Measurements from ENCODE around the gene P2RY13.
A peak's percentile ranks its signal among the peaks of the same experiment; 100 is the strongest.

DNA sequence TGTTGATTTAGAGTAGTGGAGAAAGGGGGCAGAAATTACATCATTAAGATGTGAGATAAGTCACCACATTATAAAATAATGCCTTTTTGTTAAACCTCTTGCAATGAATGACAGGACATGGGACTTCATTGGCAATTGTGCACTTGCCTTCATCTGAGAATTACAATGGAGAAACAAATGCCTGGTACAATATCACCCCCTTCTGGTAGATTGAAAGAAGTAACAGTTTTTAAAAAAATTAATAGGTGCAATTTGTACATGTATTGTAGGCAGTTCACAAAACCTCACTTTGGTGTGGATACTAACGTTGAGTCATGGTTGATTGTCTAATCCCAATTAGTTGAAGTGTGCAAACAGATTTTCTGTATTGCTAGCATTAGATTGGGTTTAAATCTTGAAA, 46.4 kb downstream of the P2RY13 start:
- TF ChIP-seq TCF7 (CRISPR knock-in tag; IDR thresholded peaks at IDR 0.05; ENCODE audit: low read depth) (no peak), GABPB1 (CRISPR knock-in tag; IDR thresholded peaks at IDR 0.05) (no peak), FOXK1 (CRISPR knock-in tag; IDR thresholded peaks at IDR 0.05) (no peak), NR3C1 (CRISPR knock-in tag; conservative IDR thresholded peaks at IDR 0.05; ENCODE audit: low read depth) (no peak), IRF2 (CRISPR knock-in tag; IDR thresholded peaks at IDR 0.05; ENCODE audit: borderline replicate concordance, low read depth) (no peak), OVOL2 (CRISPR knock-in tag; IDR thresholded peaks at IDR 0.05; ENCODE audit: borderline replicate concordance) (no peak), FOXJ3 (CRISPR knock-in tag; IDR thresholded peaks at IDR 0.05; ENCODE audit: borderline replicate concordance) (no peak), SP1 (CRISPR knock-in tag; conservative IDR thresholded peaks at IDR 0.05) (no peak), NFE2L1 (CRISPR knock-in tag; IDR thresholded peaks at IDR 0.05) (no peak)
- TF ChIP-seq, protein P1, sequence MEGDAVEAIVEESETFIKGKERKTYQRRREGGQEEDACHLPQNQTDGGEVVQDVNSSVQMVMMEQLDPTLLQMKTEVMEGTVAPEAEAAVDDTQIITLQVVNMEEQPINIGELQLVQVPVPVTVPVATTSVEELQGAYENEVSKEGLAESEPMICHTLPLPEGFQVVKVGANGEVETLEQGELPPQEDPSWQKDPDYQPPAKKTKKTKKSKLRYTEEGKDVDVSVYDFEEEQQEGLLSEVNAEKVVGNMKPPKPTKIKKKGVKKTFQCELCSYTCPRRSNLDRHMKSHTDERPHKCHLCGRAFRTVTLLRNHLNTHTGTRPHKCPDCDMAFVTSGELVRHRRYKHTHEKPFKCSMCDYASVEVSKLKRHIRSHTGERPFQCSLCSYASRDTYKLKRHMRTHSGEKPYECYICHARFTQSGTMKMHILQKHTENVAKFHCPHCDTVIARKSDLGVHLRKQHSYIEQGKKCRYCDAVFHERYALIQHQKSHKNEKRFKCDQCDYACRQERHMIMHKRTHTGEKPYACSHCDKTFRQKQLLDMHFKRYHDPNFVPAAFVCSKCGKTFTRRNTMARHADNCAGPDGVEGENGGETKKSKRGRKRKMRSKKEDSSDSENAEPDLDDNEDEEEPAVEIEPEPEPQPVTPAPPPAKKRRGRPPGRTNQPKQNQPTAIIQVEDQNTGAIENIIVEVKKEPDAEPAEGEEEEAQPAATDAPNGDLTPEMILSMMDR (IDR thresholded peaks at IDR 0.05): peak; percentile 67
- TF ChIP-seq, protein P2, sequence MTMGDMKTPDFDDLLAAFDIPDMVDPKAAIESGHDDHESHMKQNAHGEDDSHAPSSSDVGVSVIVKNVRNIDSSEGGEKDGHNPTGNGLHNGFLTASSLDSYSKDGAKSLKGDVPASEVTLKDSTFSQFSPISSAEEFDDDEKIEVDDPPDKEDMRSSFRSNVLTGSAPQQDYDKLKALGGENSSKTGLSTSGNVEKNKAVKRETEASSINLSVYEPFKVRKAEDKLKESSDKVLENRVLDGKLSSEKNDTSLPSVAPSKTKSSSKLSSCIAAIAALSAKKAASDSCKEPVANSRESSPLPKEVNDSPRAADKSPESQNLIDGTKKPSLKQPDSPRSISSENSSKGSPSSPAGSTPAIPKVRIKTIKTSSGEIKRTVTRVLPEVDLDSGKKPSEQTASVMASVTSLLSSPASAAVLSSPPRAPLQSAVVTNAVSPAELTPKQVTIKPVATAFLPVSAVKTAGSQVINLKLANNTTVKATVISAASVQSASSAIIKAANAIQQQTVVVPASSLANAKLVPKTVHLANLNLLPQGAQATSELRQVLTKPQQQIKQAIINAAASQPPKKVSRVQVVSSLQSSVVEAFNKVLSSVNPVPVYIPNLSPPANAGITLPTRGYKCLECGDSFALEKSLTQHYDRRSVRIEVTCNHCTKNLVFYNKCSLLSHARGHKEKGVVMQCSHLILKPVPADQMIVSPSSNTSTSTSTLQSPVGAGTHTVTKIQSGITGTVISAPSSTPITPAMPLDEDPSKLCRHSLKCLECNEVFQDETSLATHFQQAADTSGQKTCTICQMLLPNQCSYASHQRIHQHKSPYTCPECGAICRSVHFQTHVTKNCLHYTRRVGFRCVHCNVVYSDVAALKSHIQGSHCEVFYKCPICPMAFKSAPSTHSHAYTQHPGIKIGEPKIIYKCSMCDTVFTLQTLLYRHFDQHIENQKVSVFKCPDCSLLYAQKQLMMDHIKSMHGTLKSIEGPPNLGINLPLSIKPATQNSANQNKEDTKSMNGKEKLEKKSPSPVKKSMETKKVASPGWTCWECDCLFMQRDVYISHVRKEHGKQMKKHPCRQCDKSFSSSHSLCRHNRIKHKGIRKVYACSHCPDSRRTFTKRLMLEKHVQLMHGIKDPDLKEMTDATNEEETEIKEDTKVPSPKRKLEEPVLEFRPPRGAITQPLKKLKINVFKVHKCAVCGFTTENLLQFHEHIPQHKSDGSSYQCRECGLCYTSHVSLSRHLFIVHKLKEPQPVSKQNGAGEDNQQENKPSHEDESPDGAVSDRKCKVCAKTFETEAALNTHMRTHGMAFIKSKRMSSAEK (CRISPR knock-in tag; IDR thresholded peaks at IDR 0.05; ENCODE audit: borderline replicate concordance): no peak
- TF ChIP-seq, protein P3, sequence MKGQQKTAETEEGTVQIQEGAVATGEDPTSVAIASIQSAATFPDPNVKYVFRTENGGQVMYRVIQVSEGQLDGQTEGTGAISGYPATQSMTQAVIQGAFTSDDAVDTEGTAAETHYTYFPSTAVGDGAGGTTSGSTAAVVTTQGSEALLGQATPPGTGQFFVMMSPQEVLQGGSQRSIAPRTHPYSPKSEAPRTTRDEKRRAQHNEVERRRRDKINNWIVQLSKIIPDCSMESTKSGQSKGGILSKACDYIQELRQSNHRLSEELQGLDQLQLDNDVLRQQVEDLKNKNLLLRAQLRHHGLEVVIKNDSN (CRISPR knock-in tag; IDR thresholded peaks at IDR 0.05): no peak
- TF ChIP-seq, protein P4, sequence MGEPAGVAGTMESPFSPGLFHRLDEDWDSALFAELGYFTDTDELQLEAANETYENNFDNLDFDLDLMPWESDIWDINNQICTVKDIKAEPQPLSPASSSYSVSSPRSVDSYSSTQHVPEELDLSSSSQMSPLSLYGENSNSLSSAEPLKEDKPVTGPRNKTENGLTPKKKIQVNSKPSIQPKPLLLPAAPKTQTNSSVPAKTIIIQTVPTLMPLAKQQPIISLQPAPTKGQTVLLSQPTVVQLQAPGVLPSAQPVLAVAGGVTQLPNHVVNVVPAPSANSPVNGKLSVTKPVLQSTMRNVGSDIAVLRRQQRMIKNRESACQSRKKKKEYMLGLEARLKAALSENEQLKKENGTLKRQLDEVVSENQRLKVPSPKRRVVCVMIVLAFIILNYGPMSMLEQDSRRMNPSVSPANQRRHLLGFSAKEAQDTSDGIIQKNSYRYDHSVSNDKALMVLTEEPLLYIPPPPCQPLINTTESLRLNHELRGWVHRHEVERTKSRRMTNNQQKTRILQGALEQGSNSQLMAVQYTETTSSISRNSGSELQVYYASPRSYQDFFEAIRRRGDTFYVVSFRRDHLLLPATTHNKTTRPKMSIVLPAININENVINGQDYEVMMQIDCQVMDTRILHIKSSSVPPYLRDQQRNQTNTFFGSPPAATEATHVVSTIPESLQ (CRISPR knock-in tag; IDR thresholded peaks at IDR 0.05): no peak
